Transverse colon (tissue), 4 donors: ENCODE measurements around the gene BCAS1. TPM values are rescaled to one million over a fixed set of nuclear protein-coding genes. Genes with fewer than 3 reads are reported as not detected.

Experiments used
- DNase-seq: peaks from one replicate; pipeline ENCODE4 v3.0.0-alpha.2; 2019
- H3K27ac ChIP-seq, 4 donors: fragments of 200-600 bp; sonication (generic); 2 replicates each; pipeline ENCODE4 v1.5.1; 2016 to 2018; ENCODE audit warnings: inconsistent platforms in 4 of 4
- H3K27me3 ChIP-seq: fragments of 200-600 bp; sonication (generic); 2 replicates; pipeline ENCODE4 v1.5.1; 2017; ENCODE audit warnings: inconsistent platforms
- H3K36me3 ChIP-seq, 4 donors: fragments of 200-600 bp; sonication (generic); 2 replicates each; pipeline ENCODE4 v1.5.1; 2017 to 2019; ENCODE audit warnings: inconsistent platforms in 4 of 4
- H3K4me1 ChIP-seq, 4 donors: fragments of 200-600 bp; sonication (generic); 2 replicates each; pipeline ENCODE4 v1.5.1; 2017 to 2020; ENCODE audit warnings: inconsistent platforms in 4 of 4
- H3K4me3 ChIP-seq, 4 donors: fragments of 200-600 bp; sonication (generic); 1 replicate in 1 of 4; 2 replicates in 3 of 4; pipeline versions ENCODE4 v1.5.1 to v1.6.1; 2017 to 2019; ENCODE audit warnings: inconsistent platforms in 4 of 4
- H3K9me3 ChIP-seq, 2 donors: fragments of 200-600 bp; sonication (generic); 2 replicates each; pipeline ENCODE4 v1.5.1; 2017 to 2019; ENCODE audit warnings: inconsistent platforms in 2 of 2
- EP300 ChIP-seq: sonication (generic); formaldehyde crosslinking; IDR thresholded peaks from one replicate; pipeline ENCODE4 v1.6.1; 2017; ENCODE audit warnings: antibody characterized with exemption, low read depth
- POLR2A ChIP-seq: fragments of 450-650 bp; IDR thresholded peaks from one replicate; pipeline ENCODE4 v1.6.1; 2016; ENCODE audit warnings: antibody characterized with exemption, mild to moderate bottlenecking, moderate library complexity
- POLR2AphosphoS5 ChIP-seq, 3 donors: sonication (generic); formaldehyde crosslinking; IDR thresholded peaks; one replicate each; pipeline ENCODE4 v1.6.1; 2016; ENCODE audit warnings: antibody characterized with exemption in 3 of 3
- WGBS, 2 donors: methylation state at CpG; one replicate each; pipeline ENCODE4 v1.1.5; 2018; ENCODE audit warnings: low coverage in 1 of 2; 5-methylcytosine and 5-hydroxymethylcytosine counted together
- in situ Hi-C, 4 donors: fragments of 200-750 bp; cut with MboI; loops; one replicate each; pipeline versions ENCODE4 v1.15.0 to v1.15.1; 2017; ENCODE audit warnings: low sequenced_read_pairs in 3 of 4, low pct_ligation_motif_present in 1 of 4, low pct_unique_long_range_greater_than_20kb in 1 of 4
- intact Hi-C: fragments of 100-400 bp; cut with DNase I; formaldehyde crosslinking; loops from one replicate; pipeline ENCODE4 v1.15.1; 2023; ENCODE audit warnings: low total_unique reads
- total RNA-seq, 4 donors: library from RNA; depleted of rRNA; stranded (reverse); fragments of >200 nt; gene quantifications; one replicate each; pipeline ENCODE4 v1.1.0, GENCODE V29; 2016
- TF ChIP-seq, protein P1 (sequence below), 5 experiments: fragments of 200-600 bp in 3 of 5; fragments of 450-650 bp in 2 of 5; sonication (generic) in 3 of 5; IDR thresholded peaks; 1 replicate in 2 of 5; 2 replicates in 3 of 5; pipeline ENCODE4 v1.5.1; 2016 to 2017; ENCODE audit warnings: antibody characterized with exemption in 5 of 5, inconsistent platforms in 3 of 5, mild to moderate bottlenecking in 2 of 5, moderate library complexity in 1 of 5

BCAS1 gene
- total RNA-seq, 4 donors from 2014 or later: 68.9 to 127 (median 89.0) TPM

DNA sequence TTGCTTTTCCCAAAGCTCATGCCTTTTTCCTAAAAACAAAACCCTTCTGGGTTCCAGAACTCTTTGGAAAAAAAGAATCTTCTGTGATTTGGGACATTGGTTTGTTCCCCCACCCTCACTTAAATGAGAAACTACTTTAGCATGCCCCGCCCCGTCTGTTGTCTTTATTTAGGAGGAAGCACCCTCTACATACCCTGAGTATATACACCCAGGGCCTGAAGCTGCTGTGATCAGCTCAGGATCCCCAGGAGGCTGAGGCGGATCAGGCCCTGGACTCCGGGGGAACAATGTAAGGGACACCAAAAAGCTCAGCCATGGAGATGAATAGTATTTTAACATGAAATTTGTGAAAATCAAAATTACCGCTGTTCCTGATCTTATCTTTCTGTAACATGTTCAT is 1.4 kb downstream of the BCAS1 start:
- in situ Hi-C loops (loop anchor here in 3 of 4 donors (10.0 to 25.0 kb wide), 2 partner anchors 494 to 507 kb away; no protein-coding TSS in a partner anchor), intact Hi-C loops (no loop called here)
- DNase-seq: no peak
- Histone ChIP-seq H3K4me3 (peak overlapping the region in 2 of 4 donors; percentile 16 to 51), H3K27ac (peak overlapping the region; percentile 79 to 87 (median 82)), H3K36me3 (no peaks in the 10 kb centered on the region), H3K4me1 (peaks cover 0 to 48% (median 25%) of the 10 kb centered on the region in 4 donors), H3K9me3 (no peaks in the 10 kb centered on the region), H3K27me3 (no peaks in the 10 kb centered on the region)
- 89 to 95% methylated on average over 3 to 5 of the region's 5 CpGs for WGBS, 2 donors
- TF ChIP-seq EP300 (no peak), POLR2A (no peak), POLR2AphosphoS5 (IDR thresholded peaks at IDR 0.05) (no peak)
- TF ChIP-seq, protein P1, sequence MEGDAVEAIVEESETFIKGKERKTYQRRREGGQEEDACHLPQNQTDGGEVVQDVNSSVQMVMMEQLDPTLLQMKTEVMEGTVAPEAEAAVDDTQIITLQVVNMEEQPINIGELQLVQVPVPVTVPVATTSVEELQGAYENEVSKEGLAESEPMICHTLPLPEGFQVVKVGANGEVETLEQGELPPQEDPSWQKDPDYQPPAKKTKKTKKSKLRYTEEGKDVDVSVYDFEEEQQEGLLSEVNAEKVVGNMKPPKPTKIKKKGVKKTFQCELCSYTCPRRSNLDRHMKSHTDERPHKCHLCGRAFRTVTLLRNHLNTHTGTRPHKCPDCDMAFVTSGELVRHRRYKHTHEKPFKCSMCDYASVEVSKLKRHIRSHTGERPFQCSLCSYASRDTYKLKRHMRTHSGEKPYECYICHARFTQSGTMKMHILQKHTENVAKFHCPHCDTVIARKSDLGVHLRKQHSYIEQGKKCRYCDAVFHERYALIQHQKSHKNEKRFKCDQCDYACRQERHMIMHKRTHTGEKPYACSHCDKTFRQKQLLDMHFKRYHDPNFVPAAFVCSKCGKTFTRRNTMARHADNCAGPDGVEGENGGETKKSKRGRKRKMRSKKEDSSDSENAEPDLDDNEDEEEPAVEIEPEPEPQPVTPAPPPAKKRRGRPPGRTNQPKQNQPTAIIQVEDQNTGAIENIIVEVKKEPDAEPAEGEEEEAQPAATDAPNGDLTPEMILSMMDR (IDR thresholded peaks at IDR 0.05): no peak

DNA sequence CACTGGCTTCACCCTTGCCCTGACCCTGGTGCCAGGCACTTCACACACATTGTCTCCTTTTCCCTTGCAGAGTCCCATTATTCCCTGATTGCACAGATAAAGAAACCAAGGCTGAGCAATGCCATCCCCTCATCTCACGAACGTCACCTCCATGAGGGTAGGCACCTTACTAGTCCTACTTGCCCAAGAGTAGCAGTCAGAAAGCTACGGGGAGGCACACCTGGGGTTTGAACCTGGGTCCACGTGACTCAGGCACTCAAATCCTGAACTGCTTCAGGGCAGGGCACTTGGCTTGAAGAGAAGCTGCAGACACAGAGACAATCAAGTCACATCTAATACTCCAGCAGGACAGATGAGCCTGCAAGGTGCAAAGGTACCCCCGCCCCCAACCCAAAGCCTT is 1.9 kb downstream of the BCAS1 start:
- Histone ChIP-seq H3K36me3 (no peaks in the 10 kb centered on the region), H3K4me1 (peaks cover 0 to 48% (median 25%) of the 10 kb centered on the region in 4 donors), H3K9me3 (no peaks in the 10 kb centered on the region), H3K4me3 (peak overlapping the region in 1 of 4 donors; percentile 51), H3K27ac (peak overlapping the region; percentile 79 to 87 (median 82)), H3K27me3 (no peaks in the 10 kb centered on the region)
- 63 to 71% methylated on average over 4 to 5 of the region's 5 CpGs for WGBS, 2 donors
- intact Hi-C loops: no loop called here
- DNase-seq: peak; percentile 35
- in situ Hi-C loops: loop anchor here in 3 of 4 donors (10.0 to 25.0 kb wide), 2 partner anchors 494 to 506 kb away; no protein-coding TSS in a partner anchor
- TF ChIP-seq EP300 (no peak), POLR2AphosphoS5 (IDR thresholded peaks at IDR 0.05) (peak in 1 of 3 donors; percentile 6)

DNA sequence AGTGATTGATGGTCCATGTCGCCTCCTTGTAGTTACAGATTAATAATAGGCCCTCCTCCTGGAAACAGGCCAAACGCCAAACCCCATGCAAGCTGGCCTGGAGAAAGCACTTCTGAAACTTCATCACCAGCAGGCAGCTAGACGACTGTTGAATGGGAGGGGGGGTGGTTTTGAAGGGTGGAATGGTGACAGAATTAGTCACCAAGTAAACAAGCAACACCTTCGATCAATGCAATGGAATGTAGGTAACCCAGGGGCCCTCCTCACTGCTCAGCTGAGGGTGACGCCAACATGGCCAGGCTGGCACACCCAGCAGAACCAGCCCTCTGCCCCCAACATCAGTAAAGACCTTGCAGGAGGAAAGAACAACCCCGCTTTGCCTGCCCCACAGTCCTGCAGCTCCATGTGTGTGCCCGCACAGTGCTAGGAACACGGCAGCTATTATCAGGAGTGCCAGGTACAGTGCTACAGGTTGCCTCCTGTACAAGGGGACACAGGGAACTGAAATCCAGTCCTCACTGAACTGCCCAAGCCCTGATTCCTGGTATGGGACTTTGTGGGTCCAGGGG is 2.7 kb downstream of the BCAS1 start:
- DNase-seq: peak; percentile 82
- H3K27me3 ChIP-seq: no peaks in the 10 kb centered on the region

DNA sequence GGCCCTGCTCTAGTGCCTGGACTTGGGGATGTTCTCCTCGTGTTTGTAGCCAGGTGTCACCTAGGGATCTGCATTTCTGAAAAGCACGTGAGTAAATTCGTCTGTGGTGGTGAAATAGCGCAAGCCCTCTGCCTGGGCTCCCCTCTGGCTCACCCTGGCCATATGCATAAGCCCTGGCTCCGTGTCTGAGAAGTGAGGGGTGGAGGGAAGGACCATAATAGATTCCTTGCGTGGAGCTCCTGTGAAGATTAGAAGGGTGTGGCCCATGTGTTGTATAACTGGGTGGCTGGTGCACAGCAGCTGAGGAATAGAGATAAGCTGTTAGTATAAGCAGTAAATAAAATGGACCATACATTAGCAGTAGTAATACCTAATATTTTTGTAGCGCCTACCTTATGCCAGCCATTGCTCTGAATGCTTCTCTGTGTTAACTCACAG is 4.8 kb downstream of the BCAS1 start:
- Histone ChIP-seq H3K4me3 (no peak overlapping the region), H3K27ac (peak overlapping the region; percentile 7 to 87 (median 58)), H3K9me3 (no peaks in the 10 kb centered on the region), H3K4me1 (peaks cover 0 to 36% (median 22%) of the 10 kb centered on the region in 4 donors), H3K27me3 (no peaks in the 10 kb centered on the region), H3K36me3 (no peaks in the 10 kb centered on the region)
- DNase-seq: peak; percentile 55
- peak in 1 of 3 donors; percentile 25 for TF ChIP-seq POLR2AphosphoS5 (IDR thresholded peaks at IDR 0.05)
- TF ChIP-seq POLR2A: no peak
- in situ Hi-C loops: loop anchor here in 3 of 4 donors (10.0 to 25.0 kb wide), 2 partner anchors 491 to 503 kb away; no protein-coding TSS in a partner anchor
- WGBS, 2 donors: 60 to 62% methylated on average over 3 to 6 of the region's 7 CpGs
- intact Hi-C loops: no loop called here

More for the DNA sequence above, 2.7 kb downstream of the BCAS1 start:
- Histone ChIP-seq H3K4me3 (peak overlapping the region in 1 of 4 donors; percentile 51), H3K36me3 (no peaks in the 10 kb centered on the region), H3K9me3 (no peaks in the 10 kb centered on the region), H3K4me1 (peaks cover 0 to 48% (median 25%) of the 10 kb centered on the region in 4 donors), H3K27ac (peak overlapping the region; percentile 79 to 87 (median 82))
- 38% methylated on average over 8 of the region's 8 CpGs; no CpG with 5 or more reads in 1 of the 2 donors for WGBS, 2 donors
- intact Hi-C loops: no loop called here
- TF ChIP-seq, protein P1 (IDR thresholded peaks at IDR 0.05): no peak
- TF ChIP-seq EP300: peak; percentile 28
- peak; percentile 26 to 85 (median 73) for TF ChIP-seq POLR2AphosphoS5 (IDR thresholded peaks at IDR 0.05)
- TF ChIP-seq POLR2A: peak; percentile 78
- in situ Hi-C loops: loop anchor here in 3 of 4 donors (10.0 to 25.0 kb wide), 2 partner anchors 493 to 505 kb away; no protein-coding TSS in a partner anchor

DNA sequence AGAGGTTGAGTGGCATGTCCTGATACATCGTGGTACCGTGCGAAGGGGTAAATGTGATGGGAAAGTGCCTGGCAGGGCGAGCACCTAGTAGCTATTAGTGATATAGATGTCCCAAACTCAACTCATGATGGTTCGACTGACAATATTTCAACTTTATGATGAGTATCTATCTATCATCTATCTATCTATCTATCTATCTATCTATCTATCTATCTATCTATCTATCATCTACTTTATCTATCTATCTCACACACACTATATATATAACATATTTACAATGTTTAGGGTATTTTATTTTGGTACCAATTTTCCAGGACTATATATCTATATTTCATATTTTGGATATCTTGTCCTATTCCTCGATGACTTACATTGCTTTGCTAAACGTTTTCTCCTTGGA is 5.5 kb downstream of the BCAS1 start:
- Histone ChIP-seq H3K27me3 (no peaks in the 10 kb centered on the region), H3K27ac (no peak overlapping the region), H3K36me3 (no peaks in the 10 kb centered on the region), H3K4me3 (no peak overlapping the region), H3K9me3 (no peaks in the 10 kb centered on the region), H3K4me1 (peaks cover 0 to 35% (median 20%) of the 10 kb centered on the region in 4 donors)
- no peak for DNase-seq
- intact Hi-C loops (no loop called here), in situ Hi-C loops (loop anchor here in 3 of 4 donors (10.0 to 25.0 kb wide), 2 partner anchors 490 to 503 kb away; no protein-coding TSS in a partner anchor)
- TF ChIP-seq, protein P1 (IDR thresholded peaks at IDR 0.05): no peak
- no peak for TF ChIP-seq POLR2A
- no peak for TF ChIP-seq POLR2AphosphoS5 (IDR thresholded peaks at IDR 0.05)
- no peak for TF ChIP-seq EP300
- WGBS, 2 donors: 73 to 81% methylated on average over 3 to 7 of the region's 7 CpGs
